Panc1 (cell line): ENCODE data around the gene KRTAP5-11. TPM values are rescaled to one million over a fixed set of nuclear protein-coding genes. Genes with fewer than 3 reads are reported as not detected.

Source experiments
- ATAC-seq: fragments of 200-7000 bp; cut with Tn5 transposase; 2 replicates; pipeline ENCODE4 v1.9.1; 2020; ENCODE audit warnings: mild to moderate bottlenecking, moderate library complexity
- BruUV-seq: library from RNA; stranded (reverse); fragments of 400-500 nt; replicated peaks from 2 replicates; lab custom pipeline; 2021; lab: Mats Ljungman, UMichigan
- CTCF ChIA-PET: fragments of 300-600 bp; sonication (Branson Sonifier 250); formaldehyde crosslinking; loops from one replicate; lab custom pipeline; 2022; ENCODE audit warnings: antibody characterized with exemption; lab: Charles Lee
- POLR2A ChIA-PET: fragments of 300-600 bp; sonication (Branson Sonifier 250); formaldehyde crosslinking; loops from one replicate; lab custom pipeline; 2022; ENCODE audit warnings: antibody characterized with exemption; lab: Charles Lee
- DNase-seq: peaks from one replicate; pipeline ENCODE4 v3.0.0-alpha.2; 2010; ENCODE audit warnings: low read depth, low spot score
- H3K27ac ChIP-seq: 2 replicates; pipeline ENCODE4 v1.5.1; 2011; ENCODE audit warnings: mild to moderate bottlenecking, low read length, inconsistent platforms
- H3K27me3 ChIP-seq: fragments of 200-500 bp; sonication (Bioruptor generic); 2 replicates; pipeline ENCODE4 v1.6.0; 2014; ENCODE audit warnings: low read length, inconsistent platforms; ENCODE audit not compliant: control insufficient read depth, insufficient read depth
- H3K36me3 ChIP-seq: fragments of 200-500 bp; sonication (Bioruptor generic); 2 replicates; pipeline ENCODE4 v1.5.1; 2014; ENCODE audit warnings: inconsistent platforms, mild to moderate bottlenecking, low read length, moderate library complexity; ENCODE audit not compliant: control insufficient read depth, insufficient read depth
- H3K4me1 ChIP-seq: 2 replicates; pipeline ENCODE4 v1.5.1; 2011; ENCODE audit warnings: inconsistent platforms, mild to moderate bottlenecking, low read length, moderate library complexity; ENCODE audit not compliant: control insufficient read depth, insufficient read depth
- H3K4me3 ChIP-seq, 2 experiments: 2 replicates each; pipeline ENCODE4 v1.5.1; 2011 to 2012; ENCODE audit warnings: low read depth in 2 of 2, low read length in 2 of 2, mild to moderate bottlenecking in 2 of 2, inconsistent platforms in 1 of 2, moderate library complexity in 1 of 2
- H3K9me3 ChIP-seq: fragments of 200-500 bp; sonication (Bioruptor generic); 2 replicates; pipeline ENCODE4 v1.5.1; 2014; ENCODE audit warnings: low read depth, mild to moderate bottlenecking, inconsistent platforms, low read length, moderate library complexity; ENCODE audit not compliant: control insufficient read depth, insufficient read depth
- POLR2AphosphoS5 ChIP-seq: IDR thresholded peaks from 2 replicates; pipeline ENCODE4 v1.6.1; 2012; ENCODE audit warnings: mild to moderate bottlenecking, low read depth, low read length, moderate library complexity
- REST ChIP-seq, 2 experiments: IDR thresholded peaks; 2 replicates each; pipeline ENCODE4 v1.6.1; 2011 to 2012; ENCODE audit warnings: low read depth in 2 of 2, control low read depth in 1 of 2, low read length in 1 of 2, mild to moderate bottlenecking in 1 of 2, moderate library complexity in 1 of 2; ENCODE audit not compliant: insufficient read depth in 1 of 2
- SIN3A ChIP-seq: IDR thresholded peaks from 2 replicates; pipeline ENCODE4 v1.6.1; 2012; ENCODE audit warnings: low read depth, mild to moderate bottlenecking, low read length, moderate library complexity, borderline replicate concordance; ENCODE audit not compliant: insufficient read depth
- TCF7L2 ChIP-seq: IDR thresholded peaks from 2 replicates; pipeline ENCODE4 v1.6.1; 2011; ENCODE audit warnings: mild to moderate bottlenecking, low read depth, low read length, inconsistent platforms
- in situ Hi-C: cut with HindIII; loops from 2 replicates; pipeline ENCODE4 v1.10.0; 2016; ENCODE audit warnings: low sequenced_read_pairs, low pct_unique_long_range_greater_than_20kb
- intact Hi-C: fragments of 100-400 bp; cut with micrococcal nuclease; formaldehyde crosslinking; loops from one replicate; pipeline ENCODE4 v1.10.0; 2022; ENCODE audit not compliant: unreplicated experiment
- total RNA-seq: library from RNA; stranded (reverse); gene quantifications from one replicate; pipeline ENCODE4 v1.2.1, GENCODE V29; 2021; ENCODE audit not compliant: unreplicated experiment
- TF ChIP-seq, protein P1 (sequence below): fragments of 450-650 bp; IDR thresholded peaks from 2 replicates; pipeline ENCODE4 v1.5.1; 2017; ENCODE audit warnings: mild to moderate bottlenecking

KRTAP5-11 gene
- total RNA-seq, 1 experiment from 2014 or later, result not detected

- TF ChIP-seq TCF7L2, result no peak
- TF ChIP-seq, protein P1, sequence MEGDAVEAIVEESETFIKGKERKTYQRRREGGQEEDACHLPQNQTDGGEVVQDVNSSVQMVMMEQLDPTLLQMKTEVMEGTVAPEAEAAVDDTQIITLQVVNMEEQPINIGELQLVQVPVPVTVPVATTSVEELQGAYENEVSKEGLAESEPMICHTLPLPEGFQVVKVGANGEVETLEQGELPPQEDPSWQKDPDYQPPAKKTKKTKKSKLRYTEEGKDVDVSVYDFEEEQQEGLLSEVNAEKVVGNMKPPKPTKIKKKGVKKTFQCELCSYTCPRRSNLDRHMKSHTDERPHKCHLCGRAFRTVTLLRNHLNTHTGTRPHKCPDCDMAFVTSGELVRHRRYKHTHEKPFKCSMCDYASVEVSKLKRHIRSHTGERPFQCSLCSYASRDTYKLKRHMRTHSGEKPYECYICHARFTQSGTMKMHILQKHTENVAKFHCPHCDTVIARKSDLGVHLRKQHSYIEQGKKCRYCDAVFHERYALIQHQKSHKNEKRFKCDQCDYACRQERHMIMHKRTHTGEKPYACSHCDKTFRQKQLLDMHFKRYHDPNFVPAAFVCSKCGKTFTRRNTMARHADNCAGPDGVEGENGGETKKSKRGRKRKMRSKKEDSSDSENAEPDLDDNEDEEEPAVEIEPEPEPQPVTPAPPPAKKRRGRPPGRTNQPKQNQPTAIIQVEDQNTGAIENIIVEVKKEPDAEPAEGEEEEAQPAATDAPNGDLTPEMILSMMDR, result no peak
- TF ChIP-seq REST (IDR thresholded peaks at IDR 0.05; ENCODE audit: insufficient read depth in 1 of 2, low read depth in 2 of 2, low read length in 1 of 2), result no peak
- TF ChIP-seq POLR2AphosphoS5, result no peak
- TF ChIP-seq SIN3A, result no peak
- intact Hi-C loops (no loop called here), in situ Hi-C loops (no loop called here)
- H3K27me3 ChIP-seq, result no peaks in the 10 kb centered on the region
- ATAC-seq (no peak), DNase-seq (no peak)
- no peak overlapping the region for H3K27ac ChIP-seq
- no TSS peak for BruUV-seq
- no peaks in the 10 kb centered on the region for H3K9me3 ChIP-seq
- ChIA-PET CTCF (no interaction called here), POLR2A (interaction anchor here (0.7 kb wide), 1 partner anchor 749 kb away, joined by 3 read pairs; no protein-coding TSS in a partner anchor)
- H3K4me1 ChIP-seq, result no peaks in the 10 kb centered on the region
- H3K4me3 ChIP-seq, result no peak overlapping the region
- no peaks in the 10 kb centered on the region for H3K36me3 ChIP-seq
These were observed 50.6 kb downstream of the KRTAP5-11 start for GRCh38 chr11:71532036-71532610.

Other genes starting within 250 kb of the KRTAP5-11 start
- 356 TPM for gene DHCR7, start 134.5 kb downstream of the KRTAP5-11 start, total RNA-seq
- 76.1 TPM for gene NADSYN1, start 129.7 kb downstream of the KRTAP5-11 start, total RNA-seq
- gene KRTAP5-7, start 55.6 kb downstream of the KRTAP5-11 start, total RNA-seq, result not detected
- not detected for gene KRTAP5-8, start 44.9 kb downstream of the KRTAP5-11 start, total RNA-seq
- not detected for gene KRTAP5-9, start 34.5 kb downstream of the KRTAP5-11 start, total RNA-seq
- not detected for gene KRTAP5-10, start 17.3 kb downstream of the KRTAP5-11 start, total RNA-seq